ENCODE data around the gene DMKN.

DNA sequence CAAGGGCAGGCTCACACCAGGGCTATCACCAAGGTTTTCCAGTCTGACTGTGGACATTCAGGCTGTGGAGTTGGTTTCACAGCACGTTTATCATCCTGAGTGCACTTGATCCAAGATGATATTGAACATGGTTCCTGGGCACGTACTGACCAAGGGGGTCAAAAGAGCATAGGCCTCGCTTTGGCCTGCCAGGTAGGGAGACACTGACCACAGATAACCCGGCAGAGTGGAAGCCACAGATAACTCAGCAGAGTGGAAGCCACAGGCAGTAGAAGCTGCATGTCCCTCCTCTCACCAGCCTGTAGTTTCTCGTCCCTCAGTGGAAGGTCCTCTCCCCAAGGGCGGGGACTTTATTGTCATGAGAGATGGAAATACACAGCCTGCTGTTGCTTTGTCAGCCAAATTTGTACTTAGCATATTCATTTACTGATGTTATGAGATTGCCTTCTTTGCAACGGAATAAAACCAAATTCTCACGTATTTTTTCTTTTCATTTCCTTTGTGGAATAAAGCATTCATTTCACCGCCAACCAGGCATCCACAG lies 14.4 kb downstream of the DMKN start:
- TF ChIP-seq, protein P1, sequence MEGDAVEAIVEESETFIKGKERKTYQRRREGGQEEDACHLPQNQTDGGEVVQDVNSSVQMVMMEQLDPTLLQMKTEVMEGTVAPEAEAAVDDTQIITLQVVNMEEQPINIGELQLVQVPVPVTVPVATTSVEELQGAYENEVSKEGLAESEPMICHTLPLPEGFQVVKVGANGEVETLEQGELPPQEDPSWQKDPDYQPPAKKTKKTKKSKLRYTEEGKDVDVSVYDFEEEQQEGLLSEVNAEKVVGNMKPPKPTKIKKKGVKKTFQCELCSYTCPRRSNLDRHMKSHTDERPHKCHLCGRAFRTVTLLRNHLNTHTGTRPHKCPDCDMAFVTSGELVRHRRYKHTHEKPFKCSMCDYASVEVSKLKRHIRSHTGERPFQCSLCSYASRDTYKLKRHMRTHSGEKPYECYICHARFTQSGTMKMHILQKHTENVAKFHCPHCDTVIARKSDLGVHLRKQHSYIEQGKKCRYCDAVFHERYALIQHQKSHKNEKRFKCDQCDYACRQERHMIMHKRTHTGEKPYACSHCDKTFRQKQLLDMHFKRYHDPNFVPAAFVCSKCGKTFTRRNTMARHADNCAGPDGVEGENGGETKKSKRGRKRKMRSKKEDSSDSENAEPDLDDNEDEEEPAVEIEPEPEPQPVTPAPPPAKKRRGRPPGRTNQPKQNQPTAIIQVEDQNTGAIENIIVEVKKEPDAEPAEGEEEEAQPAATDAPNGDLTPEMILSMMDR (IDR thresholded peaks at IDR 0.05; ENCODE audit: poor library complexity): no peak
- no peak for TF ChIP-seq EZH2 (IDR thresholded peaks at IDR 0.05; ENCODE audit: borderline replicate concordance)
